ENCODE results near the gene PRPF40A.
A peak's percentile ranks its signal among the peaks of the same experiment; 100 is the strongest.
"Not testable (repeated sequence)": the region's sequence is repeated elsewhere in the genome, so short reads cannot be mapped to it uniquely, and the experiment has no call there.

PRPF40A gene

DNA sequence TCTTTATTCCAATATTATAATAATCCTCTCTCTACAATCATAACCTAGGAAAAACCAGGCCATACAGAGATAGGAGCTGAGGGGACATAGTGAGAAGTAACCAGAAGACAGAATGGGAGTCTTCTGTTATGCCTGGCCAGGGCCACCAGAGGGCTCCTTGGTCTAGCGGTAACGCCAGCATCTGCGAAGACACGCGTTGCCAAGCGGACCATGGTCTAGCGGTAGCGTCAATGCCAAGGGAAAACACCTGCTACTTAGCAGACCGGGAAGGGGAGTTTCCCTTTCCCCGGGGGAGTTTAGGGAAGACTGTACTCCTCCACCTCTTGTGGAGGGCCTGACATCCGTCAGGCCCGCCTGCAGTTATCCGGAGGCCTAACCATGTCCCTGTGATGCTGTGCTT, 37.8 kb upstream of the PRPF40A start:
- no peak overlapping the region for H3K4me3 ChIP-seq (ENCODE audit: low read depth, low read length, poor library complexity, severe bottlenecking)
- no peaks in the 10 kb centered on the region for H3K9me3 ChIP-seq (ENCODE audit: low read length)
- H3K9me2 ChIP-seq (ENCODE audit: low read depth, low read length) = no peaks in the 10 kb centered on the region
- H3K27ac ChIP-seq (ENCODE audit: low read depth, low read length, poor library complexity, severe bottlenecking) = no peak overlapping the region
- H3K79me2 ChIP-seq (ENCODE audit: insufficient read depth, low read length) = no peaks in the 10 kb centered on the region
- TF ChIP-seq, protein P1, sequence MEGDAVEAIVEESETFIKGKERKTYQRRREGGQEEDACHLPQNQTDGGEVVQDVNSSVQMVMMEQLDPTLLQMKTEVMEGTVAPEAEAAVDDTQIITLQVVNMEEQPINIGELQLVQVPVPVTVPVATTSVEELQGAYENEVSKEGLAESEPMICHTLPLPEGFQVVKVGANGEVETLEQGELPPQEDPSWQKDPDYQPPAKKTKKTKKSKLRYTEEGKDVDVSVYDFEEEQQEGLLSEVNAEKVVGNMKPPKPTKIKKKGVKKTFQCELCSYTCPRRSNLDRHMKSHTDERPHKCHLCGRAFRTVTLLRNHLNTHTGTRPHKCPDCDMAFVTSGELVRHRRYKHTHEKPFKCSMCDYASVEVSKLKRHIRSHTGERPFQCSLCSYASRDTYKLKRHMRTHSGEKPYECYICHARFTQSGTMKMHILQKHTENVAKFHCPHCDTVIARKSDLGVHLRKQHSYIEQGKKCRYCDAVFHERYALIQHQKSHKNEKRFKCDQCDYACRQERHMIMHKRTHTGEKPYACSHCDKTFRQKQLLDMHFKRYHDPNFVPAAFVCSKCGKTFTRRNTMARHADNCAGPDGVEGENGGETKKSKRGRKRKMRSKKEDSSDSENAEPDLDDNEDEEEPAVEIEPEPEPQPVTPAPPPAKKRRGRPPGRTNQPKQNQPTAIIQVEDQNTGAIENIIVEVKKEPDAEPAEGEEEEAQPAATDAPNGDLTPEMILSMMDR (IDR thresholded peaks at IDR 0.05; ENCODE audit: low read length) = peak; percentile 25; the same call in 1 of the 2 replicates
- no peak for TF ChIP-seq EZH2 (IDR thresholded peaks at IDR 0.05; ENCODE audit: borderline replicate concordance, low read length)
- H3K4me2 ChIP-seq (ENCODE audit: low read length) = no peak overlapping the region
- no peaks in the 10 kb centered on the region for H4K20me1 ChIP-seq (ENCODE audit: insufficient read depth, low read length)
- no peak overlapping the region for H3K9ac ChIP-seq (ENCODE audit: low read length)
- peaks cover 64% of the 10 kb centered on the region for H3K36me3 ChIP-seq (ENCODE audit: insufficient read depth, low read length)
- no peak overlapping the region for H2AFZ ChIP-seq (ENCODE audit: low read length)
- no peaks in the 10 kb centered on the region for H3F3A ChIP-seq (ENCODE audit: insufficient read depth, low read length)
- no peaks in the 10 kb centered on the region for H3K4me1 ChIP-seq (ENCODE audit: insufficient read depth, low read length, severe bottlenecking)
- H3K27me3 ChIP-seq (ENCODE audit: insufficient read depth, low read length) = no peaks in the 10 kb centered on the region

DNA sequence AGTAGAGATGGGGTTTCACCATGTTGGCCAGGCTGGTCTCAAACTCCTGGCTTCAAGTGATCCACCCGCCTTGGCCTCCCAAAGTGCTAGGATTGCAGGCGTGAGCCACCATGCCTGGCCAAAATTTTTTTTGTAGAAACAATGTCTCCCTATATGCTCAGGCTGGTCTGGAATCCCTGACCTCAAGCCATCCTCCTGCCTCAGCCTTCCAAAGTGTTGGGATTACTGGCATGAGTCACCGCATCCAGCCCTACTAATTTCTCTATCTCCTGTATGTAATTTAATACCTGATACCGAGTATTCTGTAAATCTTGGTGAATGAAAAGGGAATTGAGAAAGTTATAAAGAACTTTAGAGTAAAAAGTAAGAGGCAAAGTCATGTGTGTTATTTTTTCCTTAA, 30.5 kb upstream of the PRPF40A start:
- not testable (repeated sequence) for H4K20me1 ChIP-seq (ENCODE audit: insufficient read depth, low read length); H3K4me1 ChIP-seq (ENCODE audit: insufficient read depth, low read length, severe bottlenecking); H3K27me3 ChIP-seq (ENCODE audit: insufficient read depth, low read length); H3K9me3 ChIP-seq (ENCODE audit: low read length); H2AFZ ChIP-seq (ENCODE audit: low read length); H3K9me2 ChIP-seq (ENCODE audit: low read depth, low read length); H3K4me3 ChIP-seq (ENCODE audit: low read depth, low read length, poor library complexity, severe bottlenecking); H3K4me2 ChIP-seq (ENCODE audit: low read length); H3K79me2 ChIP-seq (ENCODE audit: insufficient read depth, low read length); H3K27ac ChIP-seq (ENCODE audit: low read depth, low read length, poor library complexity, severe bottlenecking); H3F3A ChIP-seq (ENCODE audit: insufficient read depth, low read length); H3K9ac ChIP-seq (ENCODE audit: low read length)
- H3K36me3 ChIP-seq (ENCODE audit: insufficient read depth, low read length) = peaks cover 59% of the 10 kb centered on the region

DNA sequence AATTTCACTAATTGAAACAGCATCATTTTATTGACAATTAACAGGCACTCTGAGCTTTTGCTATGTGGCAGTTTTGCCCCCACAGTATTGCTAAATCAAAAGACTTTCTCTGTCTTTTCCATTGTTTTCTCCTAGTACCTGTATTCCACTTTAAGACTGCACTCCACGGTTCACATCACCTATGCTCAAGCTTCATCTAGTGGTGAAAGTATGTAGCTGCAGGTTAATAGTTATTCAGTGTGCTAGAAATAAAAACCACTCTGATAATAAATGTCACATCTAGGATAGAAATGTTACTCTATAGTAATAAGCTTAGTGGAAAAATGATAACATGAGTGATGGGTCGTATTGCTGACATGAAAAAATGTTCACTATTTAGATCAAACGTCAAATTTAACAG, 25.7 kb upstream of the PRPF40A start:
- no peaks in the 10 kb centered on the region for H3K27me3 ChIP-seq (ENCODE audit: insufficient read depth, low read length)
- no peaks in the 10 kb centered on the region for H3K4me1 ChIP-seq (ENCODE audit: insufficient read depth, low read length, severe bottlenecking)
- TF ChIP-seq, protein P1 (IDR thresholded peaks at IDR 0.05; ENCODE audit: low read length) = peak; percentile 69
- no peak for TF ChIP-seq EZH2 (IDR thresholded peaks at IDR 0.05; ENCODE audit: borderline replicate concordance, low read length)
- H2AFZ ChIP-seq (ENCODE audit: low read length) = no peak overlapping the region
- H3K4me2 ChIP-seq (ENCODE audit: low read length) = no peak overlapping the region
- no peaks in the 10 kb centered on the region for H4K20me1 ChIP-seq (ENCODE audit: insufficient read depth, low read length)
- H3K9me2 ChIP-seq (ENCODE audit: low read depth, low read length) = no peaks in the 10 kb centered on the region
- no peaks in the 10 kb centered on the region for H3F3A ChIP-seq (ENCODE audit: insufficient read depth, low read length)
- no peak overlapping the region for H3K4me3 ChIP-seq (ENCODE audit: low read depth, low read length, poor library complexity, severe bottlenecking)
- H3K9me3 ChIP-seq (ENCODE audit: low read length) = no peaks in the 10 kb centered on the region
- peaks cover 39% of the 10 kb centered on the region for H3K36me3 ChIP-seq (ENCODE audit: insufficient read depth, low read length)
- no peak overlapping the region for H3K9ac ChIP-seq (ENCODE audit: low read length)
- H3K79me2 ChIP-seq (ENCODE audit: insufficient read depth, low read length) = no peaks in the 10 kb centered on the region
- no peak overlapping the region for H3K27ac ChIP-seq (ENCODE audit: low read depth, low read length, poor library complexity, severe bottlenecking)

DNA sequence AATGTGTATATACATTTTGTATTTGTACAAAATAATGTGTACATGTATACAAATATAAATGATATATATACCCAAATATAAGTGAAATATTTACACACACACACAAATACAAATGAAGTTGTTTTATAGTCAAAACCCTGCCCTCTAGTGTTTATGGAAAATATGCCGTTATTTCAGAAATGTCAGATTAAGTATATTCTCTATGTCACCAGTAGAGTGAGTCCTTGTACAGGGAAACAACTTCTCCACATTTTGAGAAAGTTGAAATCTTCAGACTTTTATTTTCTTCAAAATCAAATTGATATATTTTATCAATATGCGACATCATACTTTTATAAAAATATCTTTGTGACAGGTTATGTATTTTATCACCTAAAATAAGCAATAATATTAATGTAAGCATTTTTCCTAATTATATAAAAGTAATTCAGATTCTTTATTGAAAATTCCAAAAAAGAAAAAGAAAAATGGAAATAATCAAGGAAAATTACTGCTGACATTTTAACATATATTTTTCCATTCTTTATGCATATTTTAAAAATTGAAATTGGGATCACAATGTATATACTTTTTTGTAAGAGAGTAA, 23.6 kb upstream of the PRPF40A start:
- Histone ChIP-seq H2AFZ (ENCODE audit: low read length) (no peak overlapping the region), H3K27me3 (ENCODE audit: insufficient read depth, low read length) (no peaks in the 10 kb centered on the region), H4K20me1 (ENCODE audit: insufficient read depth, low read length) (no peaks in the 10 kb centered on the region), H3K36me3 (ENCODE audit: insufficient read depth, low read length) (peaks cover 56% of the 10 kb centered on the region), H3K9me3 (ENCODE audit: low read length) (no peaks in the 10 kb centered on the region; the same call in 1 of the 2 replicates), H3K27ac (ENCODE audit: low read depth, low read length, poor library complexity, severe bottlenecking) (no peak overlapping the region), H3K9ac (ENCODE audit: low read length) (no peak overlapping the region), H3K79me2 (ENCODE audit: insufficient read depth, low read length) (no peaks in the 10 kb centered on the region), H3K4me3 (ENCODE audit: low read depth, low read length, poor library complexity, severe bottlenecking) (no peak overlapping the region), H3F3A (ENCODE audit: insufficient read depth, low read length) (no peaks in the 10 kb centered on the region), H3K4me1 (ENCODE audit: insufficient read depth, low read length, severe bottlenecking) (no peaks in the 10 kb centered on the region), H3K9me2 (ENCODE audit: low read depth, low read length) (no peaks in the 10 kb centered on the region), H3K4me2 (ENCODE audit: low read length) (no peak overlapping the region)
- TF ChIP-seq, protein P1 (IDR thresholded peaks at IDR 0.05; ENCODE audit: low read length) = peak; percentile 85
- TF ChIP-seq EZH2 (IDR thresholded peaks at IDR 0.05; ENCODE audit: borderline replicate concordance, low read length) = no peak

DNA sequence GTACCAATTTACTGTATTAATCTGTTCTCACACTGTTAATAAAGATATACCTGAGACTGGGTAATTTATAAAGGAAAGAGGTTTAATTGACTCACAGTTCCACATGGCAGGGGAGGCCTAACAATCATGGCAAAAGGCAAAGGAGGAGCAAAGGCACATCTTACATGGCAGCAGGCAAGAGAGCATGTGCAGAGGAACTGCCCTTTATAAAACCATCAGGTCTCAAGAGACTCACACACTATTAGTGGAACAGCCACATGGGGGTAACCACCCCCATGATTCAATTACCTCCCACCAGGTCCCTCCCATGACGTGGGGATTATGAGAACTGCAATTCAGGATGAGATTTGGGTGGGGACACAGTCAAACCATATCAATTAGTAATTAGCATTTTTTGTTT, 22.4 kb upstream of the PRPF40A start:
- not testable (repeated sequence) for H3K4me2 ChIP-seq (ENCODE audit: low read length); H3F3A ChIP-seq (ENCODE audit: insufficient read depth, low read length); H3K9ac ChIP-seq (ENCODE audit: low read length); H3K9me2 ChIP-seq (ENCODE audit: low read depth, low read length); H3K27ac ChIP-seq (ENCODE audit: low read depth, low read length, poor library complexity, severe bottlenecking); H3K4me3 ChIP-seq (ENCODE audit: low read depth, low read length, poor library complexity, severe bottlenecking); H3K4me1 ChIP-seq (ENCODE audit: insufficient read depth, low read length, severe bottlenecking); H3K79me2 ChIP-seq (ENCODE audit: insufficient read depth, low read length); H3K27me3 ChIP-seq (ENCODE audit: insufficient read depth, low read length); H2AFZ ChIP-seq (ENCODE audit: low read length); H3K9me3 ChIP-seq (ENCODE audit: low read length); H4K20me1 ChIP-seq (ENCODE audit: insufficient read depth, low read length)
- H3K36me3 ChIP-seq (ENCODE audit: insufficient read depth, low read length) = peaks cover 58% of the 10 kb centered on the region
